Ishikawa (cell line): Measurements from ENCODE around the gene NCK2.

Experiments
- CEBPB ChIP-seq: IDR thresholded peaks from 2 replicates; pipeline ENCODE4 v1.6.1; 2012
- CREB1 ChIP-seq: IDR thresholded peaks from 2 replicates; pipeline ENCODE4 v1.6.1; 2012; ENCODE audit warnings: low read depth
- EGR1 ChIP-seq: IDR thresholded peaks from 2 replicates; pipeline ENCODE4 v1.6.1; 2012
- EP300 ChIP-seq: IDR thresholded peaks from 2 replicates; pipeline ENCODE4 v1.6.1; 2012; ENCODE audit warnings: borderline replicate concordance
- FOXM1 ChIP-seq: IDR thresholded peaks from 2 replicates; pipeline ENCODE4 v1.6.1; 2012; ENCODE audit warnings: low read depth, borderline replicate concordance
- MAX ChIP-seq: IDR thresholded peaks from 2 replicates; pipeline ENCODE4 v1.6.1; 2012
- NFIC ChIP-seq: IDR thresholded peaks from 2 replicates; pipeline ENCODE4 v1.6.1; 2012
- RAD21 ChIP-seq: IDR thresholded peaks from 2 replicates; pipeline ENCODE4 v1.6.1; 2012; ENCODE audit warnings: low read depth
- REST ChIP-seq: IDR thresholded peaks from 2 replicates; pipeline ENCODE4 v1.6.1; 2012; ENCODE audit warnings: low read depth, mild to moderate bottlenecking
- TAF1 ChIP-seq: IDR thresholded peaks from 2 replicates; pipeline ENCODE4 v1.6.1; 2012; ENCODE audit warnings: low read depth, mild to moderate bottlenecking
- TCF12 ChIP-seq: IDR thresholded peaks from 2 replicates; pipeline ENCODE4 v1.6.1; 2012; ENCODE audit warnings: low read depth
- TEAD4 ChIP-seq: IDR thresholded peaks from 2 replicates; pipeline ENCODE4 v1.6.1; 2012
- USF1 ChIP-seq: IDR thresholded peaks from 2 replicates; pipeline ENCODE4 v1.6.1; 2012
- YY1 ChIP-seq: IDR thresholded peaks from 2 replicates; pipeline ENCODE4 v1.6.1; 2012; ENCODE audit warnings: low read depth
- ZBTB7A ChIP-seq: IDR thresholded peaks from 2 replicates; pipeline ENCODE4 v1.6.1; 2012; ENCODE audit warnings: low read depth

The NCK2 gene

GRCh38 chr2:105865222-105865913, 120.7 kb downstream of the NCK2 start:
- no peak for TF ChIP-seq CEBPB
- TF ChIP-seq CREB1: no peak
- no peak for TF ChIP-seq USF1
- no peak for TF ChIP-seq TEAD4
- no peak for TF ChIP-seq RAD21
- TF ChIP-seq NFIC: no peak
- no peak for TF ChIP-seq REST
- no peak for TF ChIP-seq EP300

GRCh38 chr2:105866216-105867185, 121.8 kb downstream of the NCK2 start:
- TF ChIP-seq ZBTB7A (no peak), TCF12 (no peak), FOXM1 (no peak), RAD21 (no peak), CREB1 (no peak), EP300 (no peak)

- TF ChIP-seq NFIC (no peak), MAX (no peak), EP300 (no peak), TCF12 (no peak), TEAD4 (no peak), YY1 (no peak), CEBPB (no peak), FOXM1 (no peak), TAF1 (no peak), RAD21 (no peak), REST (no peak), CREB1 (no peak), USF1 (no peak), ZBTB7A (no peak), EGR1 (no peak)
Measured at GRCh38 chr2:105867587-105867986, 122.9 kb downstream of the NCK2 start.

- no peak for TF ChIP-seq ZBTB7A
- no peak for TF ChIP-seq TCF12
- no peak for TF ChIP-seq USF1
- no peak for TF ChIP-seq NFIC
- no peak for TF ChIP-seq CREB1
- no peak for TF ChIP-seq REST
- no peak for TF ChIP-seq FOXM1
- TF ChIP-seq TAF1: no peak
- no peak for TF ChIP-seq RAD21
- no peak for TF ChIP-seq EGR1
- TF ChIP-seq CEBPB: no peak
- TF ChIP-seq MAX: no peak
- TF ChIP-seq TEAD4: no peak
- no peak for TF ChIP-seq YY1
- no peak for TF ChIP-seq EP300
Measured at GRCh38 chr2:105868060-105868459, 123.3 kb downstream of the NCK2 start.
